Liver (tissue), 3 donors: ENCODE data around the gene MYBPHL.

Source experiments
- FOXA1 ChIP-seq: IDR thresholded peaks from 2 replicates; pipeline ENCODE4 v1.6.1; 2016; ENCODE audit warnings: antibody characterized with exemption
- JUND ChIP-seq, 2 donors: IDR thresholded peaks; 2 replicates each; pipeline ENCODE4 v1.6.1; 2016; ENCODE audit warnings: antibody characterized with exemption in 2 of 2
- RAD21 ChIP-seq, 2 donors: IDR thresholded peaks; 2 replicates each; pipeline ENCODE4 v1.6.1; 2016; ENCODE audit warnings: antibody characterized with exemption in 2 of 2, mild to moderate bottlenecking in 2 of 2
- TF ChIP-seq, protein P1 (sequence below): fragments of 150-350 bp; IDR thresholded peaks from 2 replicates; pipeline ENCODE4 v1.5.1; 2017; ENCODE audit warnings: improper control_type of control experiment, low read depth, low read length; ENCODE audit not compliant: missing input control
- TF ChIP-seq, protein P2 (sequence below): IDR thresholded peaks from 2 replicates; pipeline ENCODE4 v1.6.1; 2016; ENCODE audit warnings: antibody characterized with exemption, mild to moderate bottlenecking
- TF ChIP-seq, protein P3 (sequence below): IDR thresholded peaks from 2 replicates; pipeline ENCODE4 v1.6.1; 2016; ENCODE audit warnings: antibody characterized with exemption
- TF ChIP-seq, protein P4 (sequence below): IDR thresholded peaks from 2 replicates; pipeline ENCODE4 v1.6.1; 2016; ENCODE audit warnings: antibody characterized with exemption
- TF ChIP-seq, protein P5 (sequence below): IDR thresholded peaks from 2 replicates; pipeline ENCODE4 v1.6.1; 2016; ENCODE audit warnings: antibody characterized with exemption
- donor health status: healthy.
- donor health status: healthy.

DNA sequence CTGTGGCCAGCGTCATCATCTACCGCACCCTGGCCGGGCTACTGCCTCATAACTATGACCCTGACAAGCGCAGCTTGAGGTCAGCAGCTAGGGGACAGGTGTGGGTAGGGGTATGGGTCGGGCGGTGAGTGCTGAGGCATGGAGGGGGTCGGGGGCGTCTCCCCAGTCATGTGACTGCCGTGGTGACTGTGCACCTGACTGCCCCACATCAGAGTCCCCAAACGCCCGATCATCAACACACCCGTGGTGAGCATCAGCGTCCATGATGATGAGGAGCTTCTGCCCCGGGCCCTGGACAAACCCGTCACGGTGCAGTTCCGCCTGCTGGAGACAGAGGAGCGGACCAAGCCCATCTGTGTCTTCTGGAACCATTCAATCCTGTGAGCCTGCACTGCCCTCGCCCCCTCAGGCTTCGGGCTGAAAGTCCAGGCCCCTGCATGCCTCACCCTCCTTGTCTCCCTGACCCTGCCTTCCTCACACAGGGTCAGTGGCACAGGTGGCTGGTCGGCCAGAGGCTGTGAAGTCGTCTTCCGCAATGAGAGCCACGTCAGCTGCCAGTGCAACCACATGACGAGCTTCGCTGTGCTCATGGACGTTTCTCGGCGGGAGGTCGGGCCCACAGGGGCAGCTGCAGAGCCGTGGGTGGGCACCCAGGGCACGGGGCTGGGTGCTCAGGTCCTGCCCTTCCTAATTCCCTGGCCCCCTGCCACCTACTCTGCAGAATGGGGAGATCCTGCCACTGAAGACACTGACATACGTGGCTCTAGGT lies 37.4 kb downstream of the MYBPHL start:
- TF ChIP-seq, protein P1, sequence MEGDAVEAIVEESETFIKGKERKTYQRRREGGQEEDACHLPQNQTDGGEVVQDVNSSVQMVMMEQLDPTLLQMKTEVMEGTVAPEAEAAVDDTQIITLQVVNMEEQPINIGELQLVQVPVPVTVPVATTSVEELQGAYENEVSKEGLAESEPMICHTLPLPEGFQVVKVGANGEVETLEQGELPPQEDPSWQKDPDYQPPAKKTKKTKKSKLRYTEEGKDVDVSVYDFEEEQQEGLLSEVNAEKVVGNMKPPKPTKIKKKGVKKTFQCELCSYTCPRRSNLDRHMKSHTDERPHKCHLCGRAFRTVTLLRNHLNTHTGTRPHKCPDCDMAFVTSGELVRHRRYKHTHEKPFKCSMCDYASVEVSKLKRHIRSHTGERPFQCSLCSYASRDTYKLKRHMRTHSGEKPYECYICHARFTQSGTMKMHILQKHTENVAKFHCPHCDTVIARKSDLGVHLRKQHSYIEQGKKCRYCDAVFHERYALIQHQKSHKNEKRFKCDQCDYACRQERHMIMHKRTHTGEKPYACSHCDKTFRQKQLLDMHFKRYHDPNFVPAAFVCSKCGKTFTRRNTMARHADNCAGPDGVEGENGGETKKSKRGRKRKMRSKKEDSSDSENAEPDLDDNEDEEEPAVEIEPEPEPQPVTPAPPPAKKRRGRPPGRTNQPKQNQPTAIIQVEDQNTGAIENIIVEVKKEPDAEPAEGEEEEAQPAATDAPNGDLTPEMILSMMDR: no peak
- TF ChIP-seq, protein P2, sequence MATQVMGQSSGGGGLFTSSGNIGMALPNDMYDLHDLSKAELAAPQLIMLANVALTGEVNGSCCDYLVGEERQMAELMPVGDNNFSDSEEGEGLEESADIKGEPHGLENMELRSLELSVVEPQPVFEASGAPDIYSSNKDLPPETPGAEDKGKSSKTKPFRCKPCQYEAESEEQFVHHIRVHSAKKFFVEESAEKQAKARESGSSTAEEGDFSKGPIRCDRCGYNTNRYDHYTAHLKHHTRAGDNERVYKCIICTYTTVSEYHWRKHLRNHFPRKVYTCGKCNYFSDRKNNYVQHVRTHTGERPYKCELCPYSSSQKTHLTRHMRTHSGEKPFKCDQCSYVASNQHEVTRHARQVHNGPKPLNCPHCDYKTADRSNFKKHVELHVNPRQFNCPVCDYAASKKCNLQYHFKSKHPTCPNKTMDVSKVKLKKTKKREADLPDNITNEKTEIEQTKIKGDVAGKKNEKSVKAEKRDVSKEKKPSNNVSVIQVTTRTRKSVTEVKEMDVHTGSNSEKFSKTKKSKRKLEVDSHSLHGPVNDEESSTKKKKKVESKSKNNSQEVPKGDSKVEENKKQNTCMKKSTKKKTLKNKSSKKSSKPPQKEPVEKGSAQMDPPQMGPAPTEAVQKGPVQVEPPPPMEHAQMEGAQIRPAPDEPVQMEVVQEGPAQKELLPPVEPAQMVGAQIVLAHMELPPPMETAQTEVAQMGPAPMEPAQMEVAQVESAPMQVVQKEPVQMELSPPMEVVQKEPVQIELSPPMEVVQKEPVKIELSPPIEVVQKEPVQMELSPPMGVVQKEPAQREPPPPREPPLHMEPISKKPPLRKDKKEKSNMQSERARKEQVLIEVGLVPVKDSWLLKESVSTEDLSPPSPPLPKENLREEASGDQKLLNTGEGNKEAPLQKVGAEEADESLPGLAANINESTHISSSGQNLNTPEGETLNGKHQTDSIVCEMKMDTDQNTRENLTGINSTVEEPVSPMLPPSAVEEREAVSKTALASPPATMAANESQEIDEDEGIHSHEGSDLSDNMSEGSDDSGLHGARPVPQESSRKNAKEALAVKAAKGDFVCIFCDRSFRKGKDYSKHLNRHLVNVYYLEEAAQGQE: no peak
- TF ChIP-seq, protein P3, sequence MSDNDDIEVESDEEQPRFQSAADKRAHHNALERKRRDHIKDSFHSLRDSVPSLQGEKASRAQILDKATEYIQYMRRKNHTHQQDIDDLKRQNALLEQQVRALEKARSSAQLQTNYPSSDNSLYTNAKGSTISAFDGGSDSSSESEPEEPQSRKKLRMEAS: no peak
- TF ChIP-seq, protein P4, sequence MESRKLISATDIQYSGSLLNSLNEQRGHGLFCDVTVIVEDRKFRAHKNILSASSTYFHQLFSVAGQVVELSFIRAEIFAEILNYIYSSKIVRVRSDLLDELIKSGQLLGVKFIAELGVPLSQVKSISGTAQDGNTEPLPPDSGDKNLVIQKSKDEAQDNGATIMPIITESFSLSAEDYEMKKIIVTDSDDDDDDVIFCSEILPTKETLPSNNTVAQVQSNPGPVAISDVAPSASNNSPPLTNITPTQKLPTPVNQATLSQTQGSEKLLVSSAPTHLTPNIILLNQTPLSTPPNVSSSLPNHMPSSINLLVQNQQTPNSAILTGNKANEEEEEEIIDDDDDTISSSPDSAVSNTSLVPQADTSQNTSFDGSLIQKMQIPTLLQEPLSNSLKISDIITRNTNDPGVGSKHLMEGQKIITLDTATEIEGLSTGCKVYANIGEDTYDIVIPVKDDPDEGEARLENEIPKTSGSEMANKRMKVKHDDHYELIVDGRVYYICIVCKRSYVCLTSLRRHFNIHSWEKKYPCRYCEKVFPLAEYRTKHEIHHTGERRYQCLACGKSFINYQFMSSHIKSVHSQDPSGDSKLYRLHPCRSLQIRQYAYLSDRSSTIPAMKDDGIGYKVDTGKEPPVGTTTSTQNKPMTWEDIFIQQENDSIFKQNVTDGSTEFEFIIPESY: no peak
- TF ChIP-seq, protein P5, sequence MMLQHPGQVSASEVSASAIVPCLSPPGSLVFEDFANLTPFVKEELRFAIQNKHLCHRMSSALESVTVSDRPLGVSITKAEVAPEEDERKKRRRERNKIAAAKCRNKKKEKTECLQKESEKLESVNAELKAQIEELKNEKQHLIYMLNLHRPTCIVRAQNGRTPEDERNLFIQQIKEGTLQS: no peak
- no peak for TF ChIP-seq JUND (IDR thresholded peaks at IDR 0.05)
- TF ChIP-seq FOXA1: no peak
- TF ChIP-seq RAD21 (IDR thresholded peaks at IDR 0.05): no peak
